ENCODE results near the gene SESTD1. TPM values are rescaled to one million over a fixed set of nuclear protein-coding genes. Genes with fewer than 3 reads are reported as not detected.

Gene SESTD1
- total and polyA plus RNA-seq, 9 of the 15 experiments (the other 6 are each of a cell fraction or from before 2014, with no cell fraction given), result 0.32 to 5.6 (median 2.1) TPM

- Histone ChIP-seq H3K4me1 (replicated peaks in 1 of 2; ENCODE audit: control insufficient read depth in 2 of 2, insufficient read depth in 2 of 2, low read length in 2 of 2) (no peaks in the 10 kb centered on the region), H4K20me1 (replicated peaks; ENCODE audit: control insufficient read depth, insufficient read depth, low read length) (no peaks in the 10 kb centered on the region), H3K9ac (ENCODE audit: insufficient read depth in 1 of 2, low read depth in 2 of 2, low read length in 2 of 2) (no peak overlapping the region), H3K4me3 (no peak overlapping the region), H2AFZ (ENCODE audit: low read depth, low read length) (no peak overlapping the region), H3K4me2 (ENCODE audit: insufficient read depth, low read length) (no peak overlapping the region), H3K27me3 (ENCODE audit: control insufficient read depth in 2 of 2, insufficient read depth in 2 of 2, low read length in 2 of 2) (no peaks in the 10 kb centered on the region), H3K27ac (ENCODE audit: extremely low read depth, low read depth, low read length) (no peak overlapping the region), H3K9me3 (replicated peaks; ENCODE audit: control insufficient read depth, insufficient read depth, low read depth, low read length) (no peaks in the 10 kb centered on the region), H3K79me2 (ENCODE audit: control insufficient read depth, insufficient read depth, low read length) (no peaks in the 10 kb centered on the region), H3K36me3 (ENCODE audit: control insufficient read depth, insufficient read depth, low read length) (no peaks in the 10 kb centered on the region), H3K9me1 (ENCODE audit: control insufficient read depth, insufficient read depth, low read length) (no peaks in the 10 kb centered on the region)
- in situ Hi-C loops (cut with MboI), result no loop called here
- POLR2A ChIA-PET, result no interaction called here
- CTCF ChIA-PET (ENCODE audit: low intra/inter-chr PET ratio), result no interaction called here
- no peak for FAIRE-seq
- no peak for DNase-seq (ENCODE audit: extremely low read depth in 1 of 4, low spot score in 3 of 4)
- no TSS peak for BruUV-seq (replicated peaks)
- intact Hi-C loops (cut with micrococcal nuclease), result no loop called here
- 0% methylated on average over 1 of the region's 1 CpG for WGBS (ENCODE audit: insufficient coverage, low coverage, missing lambda C conversion rate)
- ATAC-seq, result no peak
- TF ChIP-seq SMARCB1 (IDR thresholded peaks at IDR 0.05; ENCODE audit: insufficient read length, low read depth), result no peak
- TF ChIP-seq BMI1 (IDR thresholded peaks at IDR 0.05; ENCODE audit: low read length), result no peak
- no peak for TF ChIP-seq EP400 (IDR thresholded peaks at IDR 0.05)
- TF ChIP-seq ZNF780A (CRISPR knock-in tag; IDR thresholded peaks at IDR 0.05), result no peak
- TF ChIP-seq SNIP1 (IDR thresholded peaks at IDR 0.05; ENCODE audit: low read depth), result no peak
- TF ChIP-seq CXXC5 (CRISPR knock-in tag; IDR thresholded peaks at IDR 0.05), result no peak
- TF ChIP-seq ZNF133 (CRISPR knock-in tag; IDR thresholded peaks at IDR 0.05), result no peak
- TF ChIP-seq, protein P1, sequence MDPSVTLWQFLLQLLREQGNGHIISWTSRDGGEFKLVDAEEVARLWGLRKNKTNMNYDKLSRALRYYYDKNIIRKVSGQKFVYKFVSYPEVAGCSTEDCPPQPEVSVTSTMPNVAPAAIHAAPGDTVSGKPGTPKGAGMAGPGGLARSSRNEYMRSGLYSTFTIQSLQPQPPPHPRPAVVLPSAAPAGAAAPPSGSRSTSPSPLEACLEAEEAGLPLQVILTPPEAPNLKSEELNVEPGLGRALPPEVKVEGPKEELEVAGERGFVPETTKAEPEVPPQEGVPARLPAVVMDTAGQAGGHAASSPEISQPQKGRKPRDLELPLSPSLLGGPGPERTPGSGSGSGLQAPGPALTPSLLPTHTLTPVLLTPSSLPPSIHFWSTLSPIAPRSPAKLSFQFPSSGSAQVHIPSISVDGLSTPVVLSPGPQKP (CRISPR knock-in tag; IDR thresholded peaks at IDR 0.05), result no peak
- TF ChIP-seq, protein P2, sequence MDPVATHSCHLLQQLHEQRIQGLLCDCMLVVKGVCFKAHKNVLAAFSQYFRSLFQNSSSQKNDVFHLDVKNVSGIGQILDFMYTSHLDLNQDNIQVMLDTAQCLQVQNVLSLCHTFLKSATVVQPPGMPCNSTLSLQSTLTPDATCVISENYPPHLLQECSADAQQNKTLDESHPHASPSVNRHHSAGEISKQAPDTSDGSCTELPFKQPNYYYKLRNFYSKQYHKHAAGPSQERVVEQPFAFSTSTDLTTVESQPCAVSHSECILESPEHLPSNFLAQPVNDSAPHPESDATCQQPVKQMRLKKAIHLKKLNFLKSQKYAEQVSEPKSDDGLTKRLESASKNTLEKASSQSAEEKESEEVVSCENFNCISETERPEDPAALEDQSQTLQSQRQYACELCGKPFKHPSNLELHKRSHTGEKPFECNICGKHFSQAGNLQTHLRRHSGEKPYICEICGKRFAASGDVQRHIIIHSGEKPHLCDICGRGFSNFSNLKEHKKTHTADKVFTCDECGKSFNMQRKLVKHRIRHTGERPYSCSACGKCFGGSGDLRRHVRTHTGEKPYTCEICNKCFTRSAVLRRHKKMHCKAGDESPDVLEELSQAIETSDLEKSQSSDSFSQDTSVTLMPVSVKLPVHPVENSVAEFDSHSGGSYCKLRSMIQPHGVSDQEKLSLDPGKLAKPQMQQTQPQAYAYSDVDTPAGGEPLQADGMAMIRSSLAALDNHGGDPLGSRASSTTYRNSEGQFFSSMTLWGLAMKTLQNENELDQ (CRISPR knock-in tag; IDR thresholded peaks at IDR 0.05; ENCODE audit: borderline replicate concordance), result no peak
- TF ChIP-seq MTF1 (CRISPR knock-in tag; IDR thresholded peaks at IDR 0.05; ENCODE audit: borderline replicate concordance), result no peak
- TF ChIP-seq, protein P3, sequence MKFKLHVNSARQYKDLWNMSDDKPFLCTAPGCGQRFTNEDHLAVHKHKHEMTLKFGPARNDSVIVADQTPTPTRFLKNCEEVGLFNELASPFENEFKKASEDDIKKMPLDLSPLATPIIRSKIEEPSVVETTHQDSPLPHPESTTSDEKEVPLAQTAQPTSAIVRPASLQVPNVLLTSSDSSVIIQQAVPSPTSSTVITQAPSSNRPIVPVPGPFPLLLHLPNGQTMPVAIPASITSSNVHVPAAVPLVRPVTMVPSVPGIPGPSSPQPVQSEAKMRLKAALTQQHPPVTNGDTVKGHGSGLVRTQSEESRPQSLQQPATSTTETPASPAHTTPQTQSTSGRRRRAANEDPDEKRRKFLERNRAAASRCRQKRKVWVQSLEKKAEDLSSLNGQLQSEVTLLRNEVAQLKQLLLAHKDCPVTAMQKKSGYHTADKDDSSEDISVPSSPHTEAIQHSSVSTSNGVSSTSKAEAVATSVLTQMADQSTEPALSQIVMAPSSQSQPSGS (CRISPR knock-in tag; IDR thresholded peaks at IDR 0.05), result no peak
- TF ChIP-seq RBFOX2 (IDR thresholded peaks at IDR 0.05; ENCODE audit: low read depth, low read length), result no peak
- no peak for TF ChIP-seq ZBTB9 (CRISPR knock-in tag; IDR thresholded peaks at IDR 0.05)
These were observed 11.4 kb downstream of the SESTD1 start for GRCh38 chr2:179253226-179253625.

All from K562 (cell line).